GM18505 (cell line): ENCODE results near the gene DLEC1.
"Not testable (repeated sequence)": the region's sequence is repeated elsewhere in the genome, so short reads cannot be mapped to it uniquely, and the experiment has no call there.

ENCODE experiments used
- ATAC-seq: cut with Tn5 transposase; IDR thresholded peaks from one replicate; pipeline ENCODE4 v1.9.1; 2021; ENCODE audit not compliant: unreplicated experiment
- POLR2A ChIP-seq: IDR thresholded peaks from 4 replicates; pipeline ENCODE4 v1.6.1; 2011; ENCODE audit warnings: borderline replicate concordance; ENCODE audit not compliant: insufficient read depth, insufficient read length; ENCODE audit errors: extremely low read depth

Gene DLEC1

GRCh38 chr3:38030126-38031021, 8.6 kb upstream of the DLEC1 start:
- no peak for TF ChIP-seq POLR2A
- ATAC-seq, result no peak

- no peak for ATAC-seq
Observed at GRCh38 chr3:38031022-38031994, 7.7 kb upstream of the DLEC1 start.

GRCh38 chr3:38032328-38032865, 6.6 kb upstream of the DLEC1 start:
- TF ChIP-seq POLR2A, result no peak
- ATAC-seq, result no peak

More at GRCh38 chr3:38031022-38031994, 7.7 kb upstream of the DLEC1 start:
- TF ChIP-seq POLR2A, result no peak

- not testable (repeated sequence) for ATAC-seq
Observed at GRCh38 chr3:38033586-38033985, 5.4 kb upstream of the DLEC1 start.

GRCh38 chr3:38034335-38034734, 4.7 kb upstream of the DLEC1 start:
- ATAC-seq, result not testable (repeated sequence)

GRCh38 chr3:38036286-38036685, 2.7 kb upstream of the DLEC1 start:
- no peak for TF ChIP-seq POLR2A
- ATAC-seq, result no peak

- no peak for ATAC-seq
- no peak for TF ChIP-seq POLR2A
Observed at GRCh38 chr3:38036906-38037305, 2.1 kb upstream of the DLEC1 start.

GRCh38 chr3:38038447-38038911, 529 bp upstream of the DLEC1 start:
- no peak for TF ChIP-seq POLR2A
- no peak for ATAC-seq

- ATAC-seq, result peak; percentile 59
- TF ChIP-seq POLR2A, result no peak
Observed at GRCh38 chr3:38039899-38040261, 872 bp downstream of the DLEC1 start.

- no peak for TF ChIP-seq POLR2A
- ATAC-seq, result no peak
Observed at GRCh38 chr3:38040401-38040800, 1.4 kb downstream of the DLEC1 start.

- no peak for TF ChIP-seq POLR2A
- ATAC-seq, result no peak
Observed at GRCh38 chr3:38043486-38043885, 4.5 kb downstream of the DLEC1 start.

- no peak for ATAC-seq
- TF ChIP-seq POLR2A, result no peak
Observed at GRCh38 chr3:38046027-38046426, 7.0 kb downstream of the DLEC1 start.

GRCh38 chr3:38046821-38047220, 7.8 kb downstream of the DLEC1 start:
- no peak for TF ChIP-seq POLR2A
- ATAC-seq, result no peak
